Subcutaneous adipose tissue (tissue), 4 donors: ENCODE measurements around the gene CDH4. TPM values are rescaled to one million over a fixed set of nuclear protein-coding genes. Genes with fewer than 3 reads are reported as not detected.

Source experiments
- CTCF ChIP-seq: fragments of 450-650 bp; IDR thresholded peaks from one replicate; pipeline ENCODE4 v1.5.1; 2016; ENCODE audit warnings: low read depth, mild to moderate bottlenecking, control low read depth, antibody characterized with exemption, moderate library complexity
- total RNA-seq, 4 donors: library from RNA; depleted of rRNA; stranded (reverse); fragments of >200 nt; gene quantifications; one replicate each; pipeline ENCODE4 v1.1.0, GENCODE V29; 2016

The CDH4 gene
- total RNA-seq, 4 donors from 2014 or later, result not detected

GRCh38 chr20:61852268-61853072, 600.4 kb downstream of the CDH4 start:
- no peak for TF ChIP-seq CTCF

GRCh38 chr20:61853073-61854005, 601.3 kb downstream of the CDH4 start:
- no peak for TF ChIP-seq CTCF

GRCh38 chr20:61855286-61855685, 603.2 kb downstream of the CDH4 start:
- TF ChIP-seq CTCF, result no peak

GRCh38 chr20:61856626-61857413, 604.8 kb downstream of the CDH4 start:
- TF ChIP-seq CTCF, result no peak

- TF ChIP-seq CTCF, result no peak
These were observed 605.3 kb downstream of the CDH4 start for GRCh38 chr20:61857414-61857775.

GRCh38 chr20:61857884-61858283, 605.8 kb downstream of the CDH4 start:
- no peak for TF ChIP-seq CTCF
